ENCODE data around the gene MICAL2.

Gene MICAL2

GRCh38 chr11:12110201-12110713 is at the start of gene MICAL2:
TSS of gene MICAL2 (plus strand) at chr11:12110590. CDS start at chr11:12162156, 51,566 bp downstream.
- DNase-seq (ENCODE audit: low read depth), result peak; percentile 66

- DNase-seq (ENCODE audit: low read depth), result no peak
Measured at GRCh38 chr11:12061851-12062560, 48.4 kb upstream of the MICAL2 start.

- no peak for DNase-seq (ENCODE audit: low read depth)
Measured at GRCh38 chr11:12063251-12063650, 47.1 kb upstream of the MICAL2 start.

- DNase-seq (ENCODE audit: low read depth), result no peak
Measured at GRCh38 chr11:12064136-12064953, 46.0 kb upstream of the MICAL2 start.

GRCh38 chr11:12064954-12065280 is 45.5 kb upstream of the MICAL2 start:
- no peak for DNase-seq (ENCODE audit: low read depth)

GRCh38 chr11:12066056-12066798 is 44.2 kb upstream of the MICAL2 start:
- DNase-seq (ENCODE audit: low read depth), result peak; percentile 91

- no peak for DNase-seq (ENCODE audit: low read depth)
Measured at GRCh38 chr11:12066799-12067508, 43.4 kb upstream of the MICAL2 start.

GRCh38 chr11:12067796-12068357 is 42.5 kb upstream of the MICAL2 start:
- no peak for DNase-seq (ENCODE audit: low read depth)

GRCh38 chr11:12069066-12069676 is 41.2 kb upstream of the MICAL2 start:
- no peak for DNase-seq (ENCODE audit: low read depth)

- no peak for DNase-seq (ENCODE audit: low read depth)
Measured at GRCh38 chr11:12070446-12071267, 39.7 kb upstream of the MICAL2 start.

- no peak for DNase-seq (ENCODE audit: low read depth)
Measured at GRCh38 chr11:12071574-12071973, 38.8 kb upstream of the MICAL2 start.

GRCh38 chr11:12073436-12073835 is 37.0 kb upstream of the MICAL2 start:
- DNase-seq (ENCODE audit: low read depth), result no peak

- DNase-seq (ENCODE audit: low read depth), result no peak
Measured at GRCh38 chr11:12073886-12074285, 36.5 kb upstream of the MICAL2 start.

- no peak for DNase-seq (ENCODE audit: low read depth)
Measured at GRCh38 chr11:12074529-12075195, 35.7 kb upstream of the MICAL2 start.

GRCh38 chr11:12075291-12075690 is 35.1 kb upstream of the MICAL2 start:
- no peak for DNase-seq (ENCODE audit: low read depth)

- peak; percentile 98 for DNase-seq (ENCODE audit: low read depth)
Measured at GRCh38 chr11:12075822-12076821, 34.3 kb upstream of the MICAL2 start.

GRCh38 chr11:12076840-12077534 is 33.4 kb upstream of the MICAL2 start:
- DNase-seq (ENCODE audit: low read depth), result no peak

Data from HS-27A (cell line).